ENCODE data around the gene CCM2.

- TF ChIP-seq CTCF (IDR thresholded peaks at IDR 0.05) (no peak), POLR2AphosphoS5 (IDR thresholded peaks at IDR 0.05) (no peak)
Observed at GRCh38 chr7:45064047-45064725, 64.2 kb downstream of the CCM2 start.

Measured in prostate gland (tissue), 2 donors.